ENCODE data around the gene PDZRN4.

The PDZRN4 gene

DNA sequence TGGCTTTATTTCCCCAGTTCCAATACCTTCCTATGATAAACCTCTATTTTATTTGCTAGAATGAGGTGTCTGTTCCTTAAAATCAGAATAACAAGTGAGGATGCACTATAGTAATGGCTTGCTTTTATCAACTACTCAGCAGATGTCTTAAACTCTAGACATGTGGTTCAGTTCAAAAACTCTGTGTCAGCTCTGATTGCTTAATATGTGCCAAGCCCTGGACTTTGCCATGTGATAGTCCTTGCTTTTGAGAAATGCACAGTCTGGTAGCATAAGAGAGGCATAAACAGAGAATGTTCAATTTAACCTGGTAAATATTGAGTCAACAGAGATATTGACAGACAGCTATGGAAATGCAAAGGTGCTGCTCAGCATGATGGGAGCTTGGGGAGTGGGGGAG, 254.8 kb downstream of the PDZRN4 start:
- POLR2A ChIA-PET = no interaction called here
- no peak for DNase-seq (ENCODE audit: extremely low spot score)
- TF ChIP-seq SUZ12 (IDR thresholded peaks at IDR 0.05) (no peak), TARDBP (IDR thresholded peaks at IDR 0.05) (no peak), FOXM1 (IDR thresholded peaks at IDR 0.05; ENCODE audit: borderline replicate concordance) (no peak), FOXK2 (IDR thresholded peaks at IDR 0.05) (no peak), CTBP1 (IDR thresholded peaks at IDR 0.05; ENCODE audit: borderline replicate concordance) (no peak), BHLHE40 (IDR thresholded peaks at IDR 0.05; ENCODE audit: borderline replicate concordance) (no peak), NFRKB (IDR thresholded peaks at IDR 0.05) (no peak), FOXA1 (IDR thresholded peaks at IDR 0.05) (no peak), ZNF384 (IDR thresholded peaks at IDR 0.05) (no peak), ARNT (IDR thresholded peaks at IDR 0.05) (no peak)
- TF ChIP-seq, protein P1, sequence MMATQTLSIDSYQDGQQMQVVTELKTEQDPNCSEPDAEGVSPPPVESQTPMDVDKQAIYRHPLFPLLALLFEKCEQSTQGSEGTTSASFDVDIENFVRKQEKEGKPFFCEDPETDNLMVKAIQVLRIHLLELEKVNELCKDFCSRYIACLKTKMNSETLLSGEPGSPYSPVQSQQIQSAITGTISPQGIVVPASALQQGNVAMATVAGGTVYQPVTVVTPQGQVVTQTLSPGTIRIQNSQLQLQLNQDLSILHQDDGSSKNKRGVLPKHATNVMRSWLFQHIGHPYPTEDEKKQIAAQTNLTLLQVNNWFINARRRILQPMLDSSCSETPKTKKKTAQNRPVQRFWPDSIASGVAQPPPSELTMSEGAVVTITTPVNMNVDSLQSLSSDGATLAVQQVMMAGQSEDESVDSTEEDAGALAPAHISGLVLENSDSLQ (IDR thresholded peaks at IDR 0.05) = no peak
- CTCF ChIA-PET = no interaction called here

DNA sequence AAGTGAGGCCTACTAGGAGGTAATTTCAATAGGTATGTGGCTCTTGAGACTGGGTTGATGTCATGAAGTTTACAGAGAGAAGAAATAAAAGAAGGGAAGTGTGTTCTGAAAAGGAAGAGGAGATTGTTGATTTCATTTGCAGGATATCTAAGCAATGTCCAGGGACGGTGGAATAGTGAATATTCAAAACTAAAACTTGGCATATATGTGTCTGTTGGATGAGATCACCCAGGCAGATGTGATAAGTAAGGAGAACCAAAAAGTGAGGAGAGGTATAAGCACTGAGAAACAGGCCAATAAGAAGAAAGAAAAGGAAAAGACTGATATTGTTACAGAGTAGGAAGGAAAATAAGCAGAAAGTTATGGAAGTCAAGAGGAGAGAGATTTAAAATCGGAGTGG, 255.6 kb downstream of the PDZRN4 start:
- TF ChIP-seq BHLHE40 (IDR thresholded peaks at IDR 0.05; ENCODE audit: borderline replicate concordance) = no peak
- no peak for TF ChIP-seq ARNT (IDR thresholded peaks at IDR 0.05)
- TF ChIP-seq LEF1 (IDR thresholded peaks at IDR 0.05; ENCODE audit: borderline replicate concordance) = no peak
- no peak for TF ChIP-seq CTBP1 (IDR thresholded peaks at IDR 0.05; ENCODE audit: borderline replicate concordance)
- TF ChIP-seq FOXK2 (IDR thresholded peaks at IDR 0.05) = no peak
- no peak for TF ChIP-seq SUZ12 (IDR thresholded peaks at IDR 0.05)
- TF ChIP-seq FOXA1 (IDR thresholded peaks at IDR 0.05) = no peak

DNA sequence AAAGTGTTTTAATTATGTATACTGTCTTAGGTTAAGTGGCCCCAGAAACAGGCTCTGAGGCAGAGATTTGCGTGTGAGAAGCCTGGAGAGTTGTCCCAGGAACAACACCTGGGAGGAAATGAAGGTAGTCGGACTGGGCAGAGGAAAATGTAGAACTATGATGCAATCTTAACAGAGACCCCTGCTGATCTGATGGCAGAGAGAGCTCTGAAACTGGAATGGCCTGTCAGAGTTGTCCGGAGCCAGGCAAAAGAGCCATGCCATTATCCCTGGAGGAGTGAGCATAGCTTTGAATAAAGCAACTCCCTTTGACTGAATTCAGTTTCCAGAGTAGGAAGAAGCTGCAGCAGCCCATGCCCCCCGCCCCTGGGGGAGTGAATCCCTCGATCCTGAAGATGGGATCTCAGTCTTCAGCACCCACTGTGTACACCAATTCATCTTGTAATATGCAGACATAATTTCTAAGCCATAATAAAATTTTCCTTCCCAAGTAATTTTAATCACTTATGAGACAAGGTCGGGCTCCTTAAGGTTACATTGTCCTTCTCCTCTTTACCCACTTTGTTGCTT, 264.8 kb downstream of the PDZRN4 start:
- no peak for DNase-seq (ENCODE audit: extremely low spot score)
- no peak for TF ChIP-seq ZNF384 (IDR thresholded peaks at IDR 0.05)
- no peak for TF ChIP-seq LEF1 (IDR thresholded peaks at IDR 0.05; ENCODE audit: borderline replicate concordance)
- TF ChIP-seq SUZ12 (IDR thresholded peaks at IDR 0.05) = no peak
- TF ChIP-seq L3MBTL2 (conservative IDR thresholded peaks at IDR 0.05) = no peak
- TF ChIP-seq FOXA1 (IDR thresholded peaks at IDR 0.05) = no peak
- TF ChIP-seq FOXK2 (IDR thresholded peaks at IDR 0.05) = no peak
- TF ChIP-seq FOXM1 (IDR thresholded peaks at IDR 0.05; ENCODE audit: borderline replicate concordance) = no peak
- TF ChIP-seq NFRKB (IDR thresholded peaks at IDR 0.05) = no peak
- no peak for TF ChIP-seq ELF4 (IDR thresholded peaks at IDR 0.05)
- no peak for TF ChIP-seq ARNT (IDR thresholded peaks at IDR 0.05)
- no peak for TF ChIP-seq TARDBP (IDR thresholded peaks at IDR 0.05)
- no peak for TF ChIP-seq BHLHE40 (IDR thresholded peaks at IDR 0.05; ENCODE audit: borderline replicate concordance)
- TF ChIP-seq SP1 (IDR thresholded peaks at IDR 0.05) = no peak
- no peak for TF ChIP-seq CTBP1 (IDR thresholded peaks at IDR 0.05; ENCODE audit: borderline replicate concordance)
- TF ChIP-seq, protein P1 (IDR thresholded peaks at IDR 0.05) = no peak
- no peak for TF ChIP-seq HDGF (IDR thresholded peaks at IDR 0.05; ENCODE audit: borderline replicate concordance)
- ChIA-PET POLR2A (no interaction called here), CTCF (no interaction called here)

More for the DNA sequence above, 255.6 kb downstream of the PDZRN4 start:
- ChIA-PET CTCF (no interaction called here), POLR2A (no interaction called here)
- no peak for DNase-seq (ENCODE audit: extremely low spot score)

DNA sequence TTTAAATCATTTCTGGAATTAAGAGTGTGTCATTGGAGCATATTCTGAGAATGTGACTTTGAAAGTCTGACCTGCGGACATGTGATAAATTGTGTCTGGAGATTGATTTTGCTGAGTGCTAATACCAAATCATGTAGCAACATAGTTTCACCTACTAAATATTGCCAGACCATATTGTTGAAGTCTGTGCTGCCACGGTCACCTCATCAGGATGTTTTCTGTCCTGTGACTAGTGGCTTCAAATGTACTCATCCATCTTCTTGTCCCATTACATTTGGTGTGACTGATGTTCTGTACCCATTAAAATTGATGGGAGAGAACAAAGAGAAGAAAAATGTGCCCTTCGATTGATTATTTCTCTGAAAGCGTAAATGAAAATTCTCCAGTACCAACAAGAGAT, 265.3 kb downstream of the PDZRN4 start:
- POLR2A ChIA-PET = no interaction called here
- no peak for TF ChIP-seq BHLHE40 (IDR thresholded peaks at IDR 0.05; ENCODE audit: borderline replicate concordance)
- no peak for TF ChIP-seq CTBP1 (IDR thresholded peaks at IDR 0.05; ENCODE audit: borderline replicate concordance)
- TF ChIP-seq ELF4 (IDR thresholded peaks at IDR 0.05) = no peak
- no peak for TF ChIP-seq FOXK2 (IDR thresholded peaks at IDR 0.05)
- TF ChIP-seq SUZ12 (IDR thresholded peaks at IDR 0.05) = no peak
- no peak for TF ChIP-seq NFRKB (IDR thresholded peaks at IDR 0.05)
- no peak for TF ChIP-seq HDGF (IDR thresholded peaks at IDR 0.05; ENCODE audit: borderline replicate concordance)
- TF ChIP-seq LEF1 (IDR thresholded peaks at IDR 0.05; ENCODE audit: borderline replicate concordance) = no peak
- no peak for TF ChIP-seq L3MBTL2 (conservative IDR thresholded peaks at IDR 0.05)
- no peak for TF ChIP-seq TARDBP (IDR thresholded peaks at IDR 0.05)
- TF ChIP-seq, protein P1 (IDR thresholded peaks at IDR 0.05) = no peak
- TF ChIP-seq FOXM1 (IDR thresholded peaks at IDR 0.05; ENCODE audit: borderline replicate concordance) = no peak
- TF ChIP-seq SP1 (IDR thresholded peaks at IDR 0.05) = no peak
- TF ChIP-seq ARNT (IDR thresholded peaks at IDR 0.05) = no peak
- TF ChIP-seq ZNF384 (IDR thresholded peaks at IDR 0.05) = no peak
- TF ChIP-seq FOXA1 (IDR thresholded peaks at IDR 0.05) = no peak

DNA sequence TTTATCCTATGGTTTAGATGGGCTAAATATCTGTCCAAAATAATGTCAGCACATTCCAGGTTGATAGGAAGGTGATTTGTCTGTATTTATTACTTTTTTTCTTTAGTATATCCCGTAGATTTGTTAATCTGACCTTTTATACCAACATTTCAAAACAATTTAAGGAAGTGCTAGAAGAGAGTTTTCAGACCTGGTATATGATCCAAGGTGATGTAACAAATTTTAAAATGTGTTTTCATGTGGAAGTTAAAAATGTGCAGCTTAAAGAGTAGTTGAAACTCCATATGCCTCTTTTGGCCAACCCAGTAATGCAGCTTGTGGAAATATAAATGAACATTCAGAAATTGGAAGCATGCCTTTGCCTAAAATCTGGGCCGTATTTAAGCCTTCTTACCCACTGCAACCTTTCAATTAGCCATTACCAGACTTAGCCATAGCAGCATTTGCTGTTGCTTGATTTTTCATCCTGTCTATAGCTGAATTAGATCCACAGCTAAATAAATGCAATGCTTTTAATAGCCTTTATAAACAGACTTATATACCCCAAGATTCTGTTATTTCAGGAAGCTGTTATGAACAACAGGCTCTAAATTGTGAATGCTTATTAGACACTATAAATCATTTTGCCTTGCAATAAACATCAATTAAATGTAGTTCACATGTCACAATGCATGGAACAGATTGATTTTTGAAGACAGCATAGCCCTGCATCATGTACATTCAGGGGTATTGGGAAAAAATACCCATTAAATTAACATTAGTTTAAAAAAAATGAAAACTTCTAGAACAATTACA, 271.2 kb downstream of the PDZRN4 start:
- ChIA-PET CTCF (no interaction called here), POLR2A (no interaction called here)
- TF ChIP-seq FOXA1 (IDR thresholded peaks at IDR 0.05) (no peak), ZNF384 (IDR thresholded peaks at IDR 0.05) (no peak), SUZ12 (IDR thresholded peaks at IDR 0.05) (no peak), SP1 (IDR thresholded peaks at IDR 0.05) (no peak), HDGF (IDR thresholded peaks at IDR 0.05; ENCODE audit: borderline replicate concordance) (no peak), TARDBP (IDR thresholded peaks at IDR 0.05) (no peak), ELF4 (IDR thresholded peaks at IDR 0.05) (no peak), NFRKB (IDR thresholded peaks at IDR 0.05) (no peak), FOXM1 (IDR thresholded peaks at IDR 0.05; ENCODE audit: borderline replicate concordance) (no peak), BHLHE40 (IDR thresholded peaks at IDR 0.05; ENCODE audit: borderline replicate concordance) (no peak)
- no peak for DNase-seq (ENCODE audit: extremely low spot score)

More for the DNA sequence above, 265.3 kb downstream of the PDZRN4 start:
- DNase-seq (ENCODE audit: extremely low spot score) = no peak
- CTCF ChIA-PET = no interaction called here

DNA sequence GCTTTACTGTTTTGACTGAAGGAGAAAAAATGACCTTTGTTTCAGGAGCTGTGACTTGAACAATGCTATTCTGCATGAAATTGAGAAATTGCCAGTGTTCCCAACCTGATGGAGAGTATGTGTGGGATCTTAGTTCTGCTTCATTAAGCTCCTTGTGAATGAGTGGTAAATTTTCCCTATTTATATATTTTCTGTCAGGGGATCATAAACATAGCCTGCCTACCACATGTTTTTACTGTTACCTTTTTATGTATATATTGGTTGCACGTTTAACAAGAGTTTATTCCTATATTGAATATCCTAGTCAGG, 271.7 kb downstream of the PDZRN4 start:
- ChIA-PET CTCF (no interaction called here), POLR2A (no interaction called here)
- TF ChIP-seq FOXM1 (IDR thresholded peaks at IDR 0.05; ENCODE audit: borderline replicate concordance) (no peak), BHLHE40 (IDR thresholded peaks at IDR 0.05; ENCODE audit: borderline replicate concordance) (no peak), SP1 (IDR thresholded peaks at IDR 0.05) (no peak), ELF4 (IDR thresholded peaks at IDR 0.05) (no peak), SUZ12 (IDR thresholded peaks at IDR 0.05) (no peak), ARNT (IDR thresholded peaks at IDR 0.05) (no peak), HDGF (IDR thresholded peaks at IDR 0.05; ENCODE audit: borderline replicate concordance) (no peak), FOXK2 (IDR thresholded peaks at IDR 0.05) (no peak), CTBP1 (IDR thresholded peaks at IDR 0.05; ENCODE audit: borderline replicate concordance) (no peak)
- DNase-seq (ENCODE audit: extremely low spot score) = no peak

All from HEK293T (cell line).